NCI-H2081 (cell line): ENCODE measurements around the gene RALGPS1.

ENCODE experiments used
- DNase-seq, 2 experiments: peaks; one replicate each; lab custom pipeline; 2025; lab: John Stamatoyannopoulos, UW

The RALGPS1 gene

DNA sequence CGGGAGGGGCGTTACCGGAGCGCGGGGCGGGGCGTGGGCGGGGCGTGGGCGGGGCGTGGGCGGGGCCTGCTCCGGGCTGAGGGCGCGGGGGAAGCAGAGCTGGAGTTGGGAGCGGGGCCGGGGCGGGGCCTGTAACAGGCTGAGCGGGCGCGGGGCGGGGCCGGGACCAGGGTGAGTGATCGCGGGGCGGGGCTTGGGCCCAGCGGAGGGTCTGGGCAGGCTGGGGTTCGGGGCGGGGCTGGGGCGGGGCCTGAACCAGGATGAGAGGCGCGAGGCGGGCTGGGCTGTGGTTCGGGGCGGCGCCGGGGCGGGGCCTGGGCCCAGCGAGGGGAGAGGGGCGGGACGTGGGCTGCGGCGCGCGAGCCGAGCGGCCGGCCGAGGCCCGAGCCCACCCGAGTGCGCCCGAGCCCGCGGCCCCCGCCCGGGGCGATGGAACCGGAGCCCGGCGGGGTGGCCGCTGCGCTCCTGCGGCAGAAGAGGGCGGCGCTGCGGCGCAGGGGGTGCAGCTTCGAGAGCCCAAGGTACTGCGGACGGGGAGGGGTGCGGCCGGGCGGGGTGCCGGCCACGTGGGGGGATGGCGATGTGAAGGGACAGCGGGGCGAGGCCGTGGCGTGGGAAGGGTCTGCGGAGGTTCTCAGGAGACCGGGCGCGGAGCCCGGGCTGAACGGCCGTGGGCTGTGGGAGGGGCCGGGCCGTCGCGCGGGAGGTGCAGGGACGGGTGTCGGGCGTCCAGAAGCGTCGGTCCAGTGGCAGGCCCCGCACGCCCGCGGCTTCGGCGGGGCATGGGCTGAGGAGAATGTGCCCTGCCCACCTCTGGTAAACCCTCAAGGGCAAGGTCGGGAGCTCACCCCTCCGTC, 310.5 kb downstream of the RALGPS1 start:
- peak; percentile 79 to 93 for DNase-seq

DNA sequence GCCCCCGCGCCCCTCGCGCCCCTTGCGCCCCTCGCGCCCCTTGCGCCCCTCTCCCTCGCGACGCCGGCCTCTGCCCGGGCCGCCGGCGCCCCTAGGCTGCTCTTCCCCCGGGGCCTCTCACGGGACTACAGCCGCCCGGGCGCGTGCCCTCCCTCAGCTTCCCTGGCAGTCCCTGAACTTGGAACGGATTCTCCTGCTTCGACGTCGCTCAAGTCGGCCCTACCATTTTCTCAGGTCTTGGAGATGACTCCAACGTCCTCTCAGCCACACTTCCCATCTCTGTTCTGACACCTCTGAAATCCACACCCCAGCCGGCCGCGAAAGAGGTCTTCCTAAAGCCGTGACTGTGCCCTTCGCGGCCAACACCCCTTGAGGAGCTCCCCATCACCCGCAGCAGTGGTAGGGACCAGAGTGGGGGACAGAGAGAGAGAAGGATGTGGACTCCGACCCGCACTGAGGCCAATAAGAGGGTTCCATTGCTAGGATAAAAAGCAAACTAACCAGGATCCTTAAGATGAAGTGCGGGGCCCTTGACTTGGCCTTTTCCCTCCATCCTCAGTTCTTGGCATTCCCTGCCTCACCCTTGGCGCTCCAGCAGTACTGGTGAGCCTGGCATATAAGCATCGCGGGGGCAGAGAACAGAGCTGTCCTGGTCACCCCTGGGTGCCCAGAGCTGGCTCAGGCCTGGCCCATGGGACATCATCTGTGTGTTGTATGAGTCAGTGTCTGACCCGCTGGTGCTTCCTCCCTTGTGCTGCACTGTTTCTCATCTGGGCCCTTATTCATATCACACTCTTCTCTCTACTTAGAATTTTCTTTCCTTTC, 311.4 kb downstream of the RALGPS1 start:
- DNase-seq, result no peak

DNA sequence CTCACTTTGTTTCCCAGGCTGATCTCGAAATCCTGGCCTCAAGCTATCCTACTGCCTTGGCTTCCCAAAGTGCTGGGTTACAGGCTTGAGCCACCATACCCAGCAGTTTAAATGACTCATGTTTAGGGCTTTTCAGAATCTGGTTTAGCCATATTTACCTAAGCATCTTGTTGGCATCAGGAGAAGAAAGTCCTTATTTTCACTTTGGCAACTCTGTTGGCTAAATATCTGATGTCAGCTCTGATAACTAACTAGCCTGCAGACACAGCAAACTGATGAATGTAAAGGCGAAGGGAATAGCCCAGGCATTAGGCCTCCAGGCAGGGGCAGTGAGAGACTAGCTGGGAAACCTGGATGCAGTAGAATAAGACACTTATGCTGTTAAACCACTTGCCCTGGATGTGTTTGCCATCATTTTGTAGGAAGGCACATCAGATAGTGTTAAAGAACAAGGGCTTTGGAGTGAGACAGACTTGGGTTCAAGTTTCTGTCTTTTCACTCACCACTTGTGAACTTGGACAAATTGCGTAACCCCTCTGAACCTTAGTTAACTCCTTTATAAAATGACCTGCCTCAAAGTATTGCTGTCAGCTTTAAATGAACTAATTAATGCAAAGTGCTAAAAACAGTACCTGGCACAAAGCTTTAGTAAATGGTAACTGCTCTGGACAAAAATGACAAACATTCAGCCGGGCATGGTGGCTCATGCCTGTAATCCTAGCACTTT, 315.3 kb downstream of the RALGPS1 start:
- no peak for DNase-seq

DNA sequence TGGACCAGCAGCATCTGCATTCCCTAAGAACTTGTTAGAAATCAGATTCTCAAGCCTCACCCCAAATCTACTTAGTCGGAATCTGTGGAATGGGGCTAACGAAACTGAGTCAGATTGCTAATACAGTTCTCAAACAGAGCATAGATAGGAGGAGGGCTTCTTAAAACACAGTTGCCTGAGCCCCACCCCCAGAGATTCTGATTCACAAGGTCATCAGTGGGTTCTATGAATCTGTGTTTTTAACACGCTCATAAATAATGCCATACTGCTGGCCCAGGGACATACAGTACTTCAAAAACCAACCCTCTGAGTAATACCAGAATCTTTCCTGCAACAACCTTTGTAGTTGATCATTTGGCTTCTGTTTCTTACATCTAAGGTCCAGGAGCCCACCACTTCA, 317.1 kb downstream of the RALGPS1 start:
- no peak for DNase-seq

DNA sequence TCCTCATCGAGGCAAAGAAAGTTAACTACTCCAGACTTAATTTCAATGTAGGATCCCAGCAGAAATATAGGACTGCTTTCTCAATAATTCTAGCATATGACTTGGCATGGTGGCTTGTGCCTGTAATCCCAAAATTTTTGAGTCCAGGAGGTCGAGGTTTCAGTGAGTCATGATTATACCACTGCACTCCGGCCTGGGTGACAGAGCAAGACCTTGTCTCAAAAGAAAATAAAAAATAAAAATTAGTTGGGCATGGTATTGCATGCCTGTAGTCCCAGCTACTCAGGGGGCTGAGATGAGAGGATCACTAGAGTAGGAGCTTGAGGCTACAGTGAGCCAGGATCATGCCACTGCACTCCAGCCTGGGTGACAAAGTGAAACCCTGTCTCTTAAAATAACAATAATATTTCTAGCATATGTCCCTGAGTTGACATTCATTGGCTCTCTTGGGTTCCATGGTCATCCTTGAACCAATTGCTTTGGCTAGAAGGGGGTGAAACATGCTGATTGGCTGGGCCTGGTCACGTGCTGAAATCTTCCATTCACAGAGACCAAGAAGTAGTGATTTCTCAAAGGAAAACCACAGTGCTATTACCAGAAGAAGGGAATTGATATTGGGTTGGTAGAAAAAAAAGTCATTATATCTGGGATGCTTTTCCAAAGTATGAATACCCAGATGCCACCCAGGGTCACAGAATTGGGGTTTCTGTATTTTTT, 318.4 kb downstream of the RALGPS1 start:
- DNase-seq, result no peak

DNA sequence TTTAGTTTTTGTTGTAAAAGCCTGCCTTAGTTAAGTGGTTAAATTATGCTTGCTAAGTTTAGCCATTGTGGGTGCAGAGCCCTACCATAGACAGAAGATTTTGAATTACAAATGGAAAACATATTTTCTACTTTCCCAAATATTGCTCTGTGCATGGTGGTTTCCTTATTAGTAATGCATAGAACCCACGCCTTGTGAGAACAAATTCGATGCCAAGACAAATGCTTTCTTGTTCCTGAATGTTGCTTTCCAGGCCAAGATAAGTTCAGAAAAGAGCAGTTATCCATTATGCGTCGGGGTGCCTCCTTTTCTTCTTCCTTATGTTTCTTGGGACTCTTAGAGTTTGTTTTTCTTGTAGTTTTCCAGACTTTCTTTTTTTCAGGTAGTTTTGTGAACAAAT, 319.0 kb downstream of the RALGPS1 start:
- no peak for DNase-seq

DNA sequence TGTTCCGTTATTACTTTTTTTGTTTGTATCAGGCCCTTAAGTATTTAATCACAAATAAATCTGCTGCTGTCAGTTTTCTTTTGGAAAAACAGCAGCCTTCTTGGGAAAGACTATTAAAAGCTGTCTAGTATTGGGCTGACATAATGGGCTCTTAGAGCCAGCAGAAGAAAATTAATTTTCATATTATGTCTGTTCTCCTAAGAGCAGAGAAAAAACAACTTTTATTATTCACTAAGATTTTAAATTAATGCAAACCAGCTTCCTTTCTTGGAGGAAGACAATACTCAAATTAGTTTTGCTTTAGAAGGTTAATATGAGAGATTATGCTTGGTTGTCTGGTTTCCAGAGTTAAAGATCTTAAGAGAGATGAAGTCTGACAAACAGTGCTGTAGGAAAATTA, 319.4 kb downstream of the RALGPS1 start:
- no peak for DNase-seq

DNA sequence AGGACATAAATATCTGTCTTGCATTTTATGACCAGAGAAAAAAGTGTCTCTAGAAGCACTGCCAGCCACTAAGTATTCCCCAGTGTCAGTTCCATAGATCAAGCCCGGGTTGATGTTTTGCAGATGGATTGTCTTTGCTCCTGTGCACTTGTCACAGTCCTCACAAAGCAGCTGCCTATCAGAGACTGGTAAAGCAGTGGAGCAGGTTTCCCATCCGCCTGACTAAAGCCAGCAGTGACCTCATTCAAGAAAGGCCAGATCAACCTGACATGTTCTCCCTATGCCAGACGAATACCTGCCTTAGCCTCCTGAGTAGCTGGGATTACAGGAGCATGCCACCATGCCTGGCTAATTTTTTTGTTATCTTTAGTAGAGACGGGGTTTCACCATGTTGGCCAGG, 323.2 kb downstream of the RALGPS1 start:
- DNase-seq, result no peak

DNA sequence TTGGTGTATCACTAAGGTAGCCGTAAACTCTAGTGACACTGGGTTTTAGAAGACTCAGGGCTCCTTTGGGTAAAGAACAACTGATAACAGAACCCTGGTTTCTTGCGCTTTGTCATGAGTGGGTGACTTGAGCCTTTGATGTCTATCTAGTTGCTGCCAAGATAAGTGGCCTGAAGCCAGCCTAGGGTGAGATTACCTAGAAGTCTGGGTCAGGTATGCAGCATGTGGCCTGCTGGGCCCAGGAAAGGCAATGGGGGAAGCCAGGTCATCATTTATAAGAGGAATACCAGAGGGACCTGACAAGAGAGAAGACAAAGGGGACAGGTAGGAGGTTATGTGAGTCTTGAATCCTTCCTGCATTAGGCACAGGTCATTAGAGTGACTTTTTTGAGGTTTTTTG, 326.8 kb downstream of the RALGPS1 start:
- no peak for DNase-seq

DNA sequence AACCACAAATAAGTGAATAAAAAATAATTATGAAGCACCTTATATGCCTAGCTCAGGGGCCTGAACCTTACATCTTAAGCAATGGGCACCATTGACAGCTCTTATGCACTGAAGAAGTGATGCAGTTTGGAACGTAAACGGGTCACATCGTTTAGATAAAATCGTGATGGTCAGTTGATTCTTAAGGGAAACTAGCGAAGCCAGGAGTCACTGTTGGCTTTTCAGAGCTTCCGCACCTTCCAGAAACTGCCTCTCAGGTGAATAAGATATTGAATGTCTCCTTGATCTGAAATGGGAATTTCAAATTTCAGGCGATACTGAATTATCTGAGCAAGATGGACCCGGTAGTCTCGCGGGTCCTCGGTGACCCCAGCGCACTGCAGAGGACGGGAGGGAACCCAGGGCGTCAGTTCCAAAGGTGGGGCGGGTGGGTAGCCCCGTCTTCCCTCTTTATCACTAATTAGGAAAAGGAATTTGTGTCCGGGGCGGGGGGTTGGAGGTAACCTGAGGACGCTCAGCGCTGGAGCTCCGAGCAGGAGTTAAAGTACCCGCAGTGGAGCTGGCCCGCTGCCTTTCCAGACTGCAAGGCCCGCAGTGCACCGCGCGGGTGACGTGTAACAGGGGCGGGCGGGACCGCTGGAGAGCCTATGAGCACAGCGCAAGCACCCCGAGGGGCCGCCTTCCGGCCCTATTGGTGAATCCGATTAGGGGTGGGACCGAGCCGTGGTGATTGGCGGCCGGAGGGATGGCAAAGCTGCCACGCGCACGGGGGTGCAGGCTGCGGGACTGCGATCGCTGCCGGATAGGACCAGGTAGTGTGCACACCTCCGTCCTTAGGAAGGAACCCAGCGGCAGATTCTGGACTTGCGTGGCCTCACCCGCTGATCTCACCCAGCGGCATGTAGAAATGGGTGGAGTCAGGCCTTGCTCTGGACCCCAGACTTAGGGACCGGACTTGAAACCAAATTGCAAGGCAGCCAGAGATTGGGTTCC, 330.3 kb downstream of the RALGPS1 start:
- peak; percentile 96 to 98 for DNase-seq

DNA sequence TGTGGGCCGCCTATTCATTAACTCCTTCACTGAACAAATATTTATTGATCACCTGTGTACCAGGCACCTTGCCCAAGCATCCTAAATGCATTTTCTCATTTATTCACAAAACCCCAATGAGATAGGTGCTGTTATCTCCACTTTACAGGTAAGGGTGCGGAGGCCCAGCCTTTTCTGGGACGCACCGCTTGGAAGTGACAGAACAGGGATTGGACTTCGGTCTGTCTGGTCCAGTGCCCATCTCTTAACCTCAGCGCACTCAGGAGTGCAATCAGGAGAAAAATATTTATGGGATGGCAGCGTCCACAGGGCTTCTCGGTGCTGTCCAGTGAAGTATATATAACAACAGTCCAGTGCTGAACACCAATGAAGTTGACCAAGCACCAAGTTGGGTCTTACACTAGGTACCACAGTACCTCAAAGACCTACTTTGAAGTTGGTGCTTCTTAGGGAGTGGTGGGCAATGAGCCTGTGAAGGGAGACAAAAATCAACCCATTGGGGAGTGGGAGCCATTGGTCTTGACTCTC, 331.1 kb downstream of the RALGPS1 start:
- no peak for DNase-seq

DNA sequence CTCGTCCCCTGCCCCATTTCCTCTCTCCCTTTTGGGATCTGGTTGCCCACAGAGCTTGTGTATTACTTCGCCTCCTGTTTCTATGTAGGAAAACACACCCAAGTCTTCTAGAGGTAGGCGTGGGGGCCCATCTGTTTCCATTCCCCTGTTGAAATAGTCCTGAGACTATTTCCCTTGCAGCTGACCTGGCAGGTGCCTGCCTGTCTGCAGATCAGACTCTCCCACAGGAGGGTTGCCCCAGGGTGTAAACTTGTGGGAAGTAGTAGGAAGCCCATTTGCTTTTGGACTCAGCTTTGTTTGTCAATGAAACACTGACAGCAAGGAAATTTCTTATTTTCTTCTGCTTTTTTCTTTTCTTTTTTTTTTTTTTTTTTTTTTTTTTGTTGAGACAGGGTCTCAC, 333.7 kb downstream of the RALGPS1 start:
- DNase-seq, result no peak

DNA sequence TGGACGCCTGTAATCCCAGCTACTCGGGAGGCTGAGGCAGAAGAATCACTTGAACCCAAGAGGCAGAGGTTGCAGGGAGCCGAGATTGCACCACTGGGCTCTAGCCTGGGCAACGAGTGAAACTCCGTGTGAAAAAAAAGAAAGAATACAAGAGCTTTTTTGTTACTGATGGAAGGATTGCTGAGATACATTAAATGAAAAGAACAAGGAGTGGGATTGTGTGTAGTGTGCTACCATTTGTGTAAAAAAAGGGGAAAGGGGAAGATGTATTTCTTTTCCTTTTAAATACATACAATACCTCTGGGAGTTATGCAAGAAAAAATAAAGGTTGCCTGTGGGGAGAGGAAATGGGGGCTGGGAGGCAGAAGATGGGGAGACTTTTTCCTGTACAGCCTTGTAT, 335.3 kb downstream of the RALGPS1 start:
- no peak for DNase-seq

DNA sequence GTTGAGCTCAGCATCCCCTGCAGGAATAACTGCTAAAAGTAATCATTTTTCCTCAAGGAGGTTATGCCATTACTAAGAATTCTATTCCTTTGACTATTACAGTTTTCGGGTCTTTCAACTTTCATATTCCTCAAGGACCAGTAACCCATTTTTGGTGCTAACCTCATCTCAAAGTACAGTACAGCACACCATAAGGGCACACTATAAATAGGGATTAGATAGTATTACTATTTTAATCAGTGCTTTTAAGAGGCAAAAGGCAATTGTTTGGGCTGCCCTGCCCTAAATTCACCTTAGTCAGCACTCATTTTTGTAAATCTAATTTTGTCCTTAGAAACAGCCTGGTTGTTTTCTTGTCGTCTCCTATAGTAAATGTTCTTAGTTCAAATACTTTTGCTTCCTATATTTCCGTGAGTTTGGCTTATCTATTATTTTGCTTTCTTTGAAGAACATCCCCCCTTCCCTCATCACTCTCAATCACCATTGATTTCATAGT, 336.4 kb downstream of the RALGPS1 start:
- DNase-seq, result no peak

DNA sequence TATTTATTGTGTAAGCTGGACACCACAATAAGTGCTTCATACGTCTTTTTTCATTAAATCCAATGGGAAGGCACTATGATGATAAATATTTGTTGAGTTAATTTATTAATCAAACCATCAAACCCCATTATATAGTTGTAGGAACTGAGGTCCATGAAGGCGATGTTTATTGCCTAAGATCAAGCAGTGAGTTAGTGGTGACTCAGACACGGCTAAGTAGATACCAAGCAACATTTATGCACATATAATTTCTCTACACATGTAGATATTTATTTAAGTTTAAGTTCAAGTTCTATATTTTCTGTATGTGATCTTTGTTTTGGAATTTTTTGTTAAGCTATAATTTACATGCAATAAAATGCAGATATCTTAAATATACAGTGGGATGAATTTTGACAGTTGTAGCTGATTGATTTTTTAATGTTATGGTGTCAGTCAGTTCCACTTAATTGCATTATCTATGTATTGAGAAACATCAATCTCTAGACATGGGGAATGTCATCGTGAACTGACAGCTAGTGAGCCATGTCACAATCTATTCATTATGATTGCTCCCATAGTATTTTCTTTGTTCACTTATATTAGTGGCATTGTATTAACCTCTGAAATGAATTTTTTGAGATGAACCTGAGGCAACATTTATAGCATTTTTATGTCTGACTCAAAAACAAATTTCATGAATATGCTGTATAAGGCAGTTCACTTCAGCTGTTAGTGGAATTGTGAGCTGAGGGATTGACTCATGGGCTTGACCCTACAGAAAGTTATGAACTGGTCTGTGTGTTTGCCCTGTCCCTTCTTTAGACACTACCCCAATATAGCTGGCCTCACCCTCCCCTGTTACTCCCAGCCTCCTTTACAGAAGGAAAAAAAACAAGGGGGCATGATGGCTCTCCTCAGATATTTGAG, 338.1 kb downstream of the RALGPS1 start:
- DNase-seq, result no peak

DNA sequence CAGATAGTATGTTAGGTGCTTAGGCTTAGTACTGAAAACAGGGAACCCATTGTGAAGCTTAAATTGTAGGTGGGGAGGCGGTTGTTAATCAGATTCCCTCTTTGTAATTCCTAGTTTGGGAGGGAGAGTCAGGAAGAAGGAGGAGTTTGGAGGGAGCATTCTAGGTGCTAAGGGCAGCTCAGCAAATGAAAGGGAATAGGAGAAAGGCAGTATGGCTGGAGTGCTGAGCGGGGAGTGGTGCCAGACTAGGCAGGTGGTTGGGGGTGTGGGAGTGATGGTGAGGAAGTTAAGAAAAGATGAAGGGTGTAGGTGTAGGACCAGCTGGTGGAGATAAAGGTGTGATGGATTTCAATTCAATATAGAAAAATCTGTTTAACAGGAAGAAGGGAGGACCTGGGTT, 338.9 kb downstream of the RALGPS1 start:
- no peak for DNase-seq

DNA sequence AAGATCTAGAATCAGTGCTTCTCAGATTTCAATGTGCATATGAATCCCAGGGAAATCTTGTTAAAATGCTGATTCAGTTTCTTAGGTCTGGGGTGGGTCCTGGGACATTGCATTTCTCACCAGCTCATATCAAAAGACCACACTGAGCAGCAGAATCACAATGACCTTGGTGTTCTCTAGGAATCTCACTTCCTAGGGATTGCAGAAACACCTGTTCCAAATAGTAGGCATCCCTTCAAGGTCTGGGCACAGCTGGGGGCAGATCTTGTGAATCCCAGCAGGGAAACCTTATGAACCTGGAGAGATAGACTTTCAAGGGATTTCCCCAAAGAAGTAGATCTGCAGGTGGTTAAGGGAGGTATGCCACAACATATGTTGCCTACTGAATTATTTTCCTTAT, 341.1 kb downstream of the RALGPS1 start:
- DNase-seq, result no peak

DNA sequence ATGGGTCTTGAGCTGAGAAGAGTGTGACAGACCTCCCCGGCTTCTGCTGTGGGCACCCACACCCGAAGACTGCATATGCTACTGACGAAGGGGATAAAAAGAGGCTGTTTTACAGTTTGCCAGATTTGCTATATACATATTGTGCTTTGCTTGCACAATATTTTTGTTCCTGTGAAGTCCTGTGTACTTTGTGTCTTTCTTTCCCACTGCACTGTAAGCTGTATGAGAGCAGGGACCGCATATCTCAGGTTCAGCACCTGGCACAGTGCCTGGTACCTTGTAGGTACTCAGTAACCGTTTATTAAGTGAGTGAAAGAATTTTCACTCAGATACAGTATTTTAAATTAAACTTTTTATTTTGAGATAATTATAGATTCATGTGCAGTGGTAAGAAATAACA, 341.7 kb downstream of the RALGPS1 start:
- no peak for DNase-seq
